SKM-1 treated with dmso at 0.1 percent for 144 hours (cell line): ENCODE data around the gene DHRS7B.
"Not testable (repeated sequence)": the region's sequence is repeated elsewhere in the genome, so short reads cannot be mapped to it uniquely, and the experiment has no call there.

Experiments
- DNase-seq: peaks from one replicate; lab custom pipeline; 2025; ENCODE audit not compliant: unreplicated experiment; lab: John Stamatoyannopoulos, UW

The DHRS7B gene

GRCh38 chr17:21176773-21177395, 50.1 kb downstream of the DHRS7B start:
- DNase-seq: no peak

GRCh38 chr17:21177401-21177800, 50.6 kb downstream of the DHRS7B start:
- no peak for DNase-seq

- DNase-seq: no peak
Measured at GRCh38 chr17:21177854-21178600, 51.3 kb downstream of the DHRS7B start.

- no peak for DNase-seq
Measured at GRCh38 chr17:21183468-21183867, 56.7 kb downstream of the DHRS7B start.

- DNase-seq: no peak
Measured at GRCh38 chr17:21184570-21184969, 57.8 kb downstream of the DHRS7B start.

GRCh38 chr17:21185061-21185460, 58.3 kb downstream of the DHRS7B start:
- DNase-seq: no peak

GRCh38 chr17:21186399-21187187, 59.8 kb downstream of the DHRS7B start:
- DNase-seq: no peak

- DNase-seq: no peak
Measured at GRCh38 chr17:21189361-21189760, 62.6 kb downstream of the DHRS7B start.

- no peak for DNase-seq
Measured at GRCh38 chr17:21190078-21190477, 63.3 kb downstream of the DHRS7B start.

GRCh38 chr17:21191698-21192097, 64.9 kb downstream of the DHRS7B start:
- no peak for DNase-seq

GRCh38 chr17:21192414-21192813, 65.7 kb downstream of the DHRS7B start:
- not testable (repeated sequence) for DNase-seq

- no peak for DNase-seq
Measured at GRCh38 chr17:21193031-21193430, 66.3 kb downstream of the DHRS7B start.

GRCh38 chr17:21194226-21194625, 67.5 kb downstream of the DHRS7B start:
- no peak for DNase-seq

GRCh38 chr17:21194703-21195102, 67.9 kb downstream of the DHRS7B start:
- no peak for DNase-seq

- no peak for DNase-seq
Measured at GRCh38 chr17:21196126-21196525, 69.4 kb downstream of the DHRS7B start.

- DNase-seq: no peak
Measured at GRCh38 chr17:21198411-21198810, 71.6 kb downstream of the DHRS7B start.

- DNase-seq: no peak
Measured at GRCh38 chr17:21199311-21199710, 72.5 kb downstream of the DHRS7B start.

GRCh38 chr17:21199856-21200255, 73.1 kb downstream of the DHRS7B start:
- no peak for DNase-seq

GRCh38 chr17:21200590-21201297, 74.0 kb downstream of the DHRS7B start:
- no peak for DNase-seq

- no peak for DNase-seq
Measured at GRCh38 chr17:21201298-21201595, 74.5 kb downstream of the DHRS7B start.

- DNase-seq: no peak
Measured at GRCh38 chr17:21201874-21202273, 75.1 kb downstream of the DHRS7B start.

- no peak for DNase-seq
Measured at GRCh38 chr17:21202512-21202911, 75.7 kb downstream of the DHRS7B start.
